ENCODE measurements around the gene FAM81B. TPM values are rescaled to one million over a fixed set of nuclear protein-coding genes. Genes with fewer than 3 reads are reported as not detected.
"Not testable (repeated sequence)": the region's sequence is repeated elsewhere in the genome, so short reads cannot be mapped to it uniquely, and the experiment has no call there.

Gene FAM81B
- total RNA-seq, 1 experiment from 2014 or later: not detected

- Mint-ChIP-seq H3K9me3 (ENCODE audit: unreplicated experiment) (peaks cover 11% of the 10 kb centered on the region), H3K27me3 (ENCODE audit: insufficient read depth, unreplicated experiment) (peaks cover 18% of the 10 kb centered on the region), H3K27ac (ENCODE audit: unreplicated experiment) (no peak overlapping the region), H3K4me1 (ENCODE audit: low read depth, unreplicated experiment) (no peaks in the 10 kb centered on the region), H3K4me3 (ENCODE audit: unreplicated experiment) (no peak overlapping the region), H3K36me3 (ENCODE audit: insufficient read depth, unreplicated experiment) (no peaks in the 10 kb centered on the region)
- POLR2A ChIA-PET: no interaction called here
- no peaks in the 10 kb centered on the region for H3K9me3 ChIP-seq
- no peaks in the 10 kb centered on the region for H3K36me3 ChIP-seq (ENCODE audit: control insufficient read depth, insufficient read depth, low read length)
- no peaks in the 10 kb centered on the region for H3K4me1 ChIP-seq
- intact Hi-C loops (cut with micrococcal nuclease; ENCODE audit: unreplicated experiment): no loop called here
- CTCF ChIA-PET: no interaction called here
- no peak for DNase-seq
- no peak for TF ChIP-seq CTCF (IDR thresholded peaks at IDR 0.05; ENCODE audit: insufficient read depth in 1 of 2, low read depth in 1 of 2, low read length in 1 of 2, severe bottlenecking in 1 of 2, unreplicated experiment in 1 of 2)
- no peak overlapping the region for H3K4me3 ChIP-seq (ENCODE audit: low read depth, low read length)
- no peaks in the 10 kb centered on the region for H3K27me3 ChIP-seq (replicated peaks; ENCODE audit: control insufficient read depth, insufficient read depth, low read length)
- BruUV-seq (replicated peaks): no TSS peak
Measured at GRCh38 chr5:95384485-95385213, 6.5 kb upstream of the FAM81B start.

- intact Hi-C loops (cut with micrococcal nuclease; ENCODE audit: unreplicated experiment): no loop called here
- no TSS peak for BruUV-seq (replicated peaks)
- Histone ChIP-seq H3K4me1 (no peaks in the 10 kb centered on the region), H3K4me3 (ENCODE audit: low read depth, low read length) (no peak overlapping the region), H3K9me3 (no peaks in the 10 kb centered on the region), H3K36me3 (ENCODE audit: control insufficient read depth, insufficient read depth, low read length) (no peaks in the 10 kb centered on the region), H3K27me3 (replicated peaks; ENCODE audit: control insufficient read depth, insufficient read depth, low read length) (no peaks in the 10 kb centered on the region)
- Mint-ChIP-seq H3K36me3 (ENCODE audit: insufficient read depth, unreplicated experiment) (no peaks in the 10 kb centered on the region), H3K27ac (ENCODE audit: unreplicated experiment) (no peak overlapping the region), H3K4me3 (ENCODE audit: unreplicated experiment) (no peak overlapping the region), H3K27me3 (ENCODE audit: insufficient read depth, unreplicated experiment) (peaks cover 14% of the 10 kb centered on the region), H3K9me3 (ENCODE audit: unreplicated experiment) (peaks cover 5% of the 10 kb centered on the region), H3K4me1 (ENCODE audit: low read depth, unreplicated experiment) (no peaks in the 10 kb centered on the region)
- POLR2A ChIA-PET: no interaction called here
- CTCF ChIA-PET: no interaction called here
- DNase-seq: no peak
- TF ChIP-seq CTCF (IDR thresholded peaks at IDR 0.05; ENCODE audit: insufficient read depth in 1 of 2, low read depth in 1 of 2, low read length in 1 of 2, severe bottlenecking in 1 of 2, unreplicated experiment in 1 of 2): no peak
Measured at GRCh38 chr5:95385334-95385733, 5.8 kb upstream of the FAM81B start.

GRCh38 chr5:95391965-95392364 lies 799 bp downstream of the FAM81B start:
- CTCF ChIA-PET; intact Hi-C loops (cut with micrococcal nuclease; ENCODE audit: unreplicated experiment); BruUV-seq (replicated peaks); POLR2A ChIA-PET; H3K27ac Mint-ChIP-seq (ENCODE audit: unreplicated experiment); DNase-seq; H3K27me3 Mint-ChIP-seq (ENCODE audit: insufficient read depth, unreplicated experiment); H3K4me1 Mint-ChIP-seq (ENCODE audit: low read depth, unreplicated experiment); H3K9me3 ChIP-seq; H3K36me3 ChIP-seq (ENCODE audit: control insufficient read depth, insufficient read depth, low read length); H3K9me3 Mint-ChIP-seq (ENCODE audit: unreplicated experiment); H3K4me3 Mint-ChIP-seq (ENCODE audit: unreplicated experiment); H3K4me1 ChIP-seq; H3K4me3 ChIP-seq (ENCODE audit: low read depth, low read length); H3K36me3 Mint-ChIP-seq (ENCODE audit: insufficient read depth, unreplicated experiment); H3K27me3 ChIP-seq (replicated peaks; ENCODE audit: control insufficient read depth, insufficient read depth, low read length): not testable (repeated sequence)
